GM18861 (cell line): ENCODE results near the gene MMP24.

Experiments
- ATAC-seq: cut with Tn5 transposase; IDR thresholded peaks from one replicate; pipeline ENCODE4 v1.9.1; 2021; ENCODE audit not compliant: unreplicated experiment

Gene MMP24

DNA sequence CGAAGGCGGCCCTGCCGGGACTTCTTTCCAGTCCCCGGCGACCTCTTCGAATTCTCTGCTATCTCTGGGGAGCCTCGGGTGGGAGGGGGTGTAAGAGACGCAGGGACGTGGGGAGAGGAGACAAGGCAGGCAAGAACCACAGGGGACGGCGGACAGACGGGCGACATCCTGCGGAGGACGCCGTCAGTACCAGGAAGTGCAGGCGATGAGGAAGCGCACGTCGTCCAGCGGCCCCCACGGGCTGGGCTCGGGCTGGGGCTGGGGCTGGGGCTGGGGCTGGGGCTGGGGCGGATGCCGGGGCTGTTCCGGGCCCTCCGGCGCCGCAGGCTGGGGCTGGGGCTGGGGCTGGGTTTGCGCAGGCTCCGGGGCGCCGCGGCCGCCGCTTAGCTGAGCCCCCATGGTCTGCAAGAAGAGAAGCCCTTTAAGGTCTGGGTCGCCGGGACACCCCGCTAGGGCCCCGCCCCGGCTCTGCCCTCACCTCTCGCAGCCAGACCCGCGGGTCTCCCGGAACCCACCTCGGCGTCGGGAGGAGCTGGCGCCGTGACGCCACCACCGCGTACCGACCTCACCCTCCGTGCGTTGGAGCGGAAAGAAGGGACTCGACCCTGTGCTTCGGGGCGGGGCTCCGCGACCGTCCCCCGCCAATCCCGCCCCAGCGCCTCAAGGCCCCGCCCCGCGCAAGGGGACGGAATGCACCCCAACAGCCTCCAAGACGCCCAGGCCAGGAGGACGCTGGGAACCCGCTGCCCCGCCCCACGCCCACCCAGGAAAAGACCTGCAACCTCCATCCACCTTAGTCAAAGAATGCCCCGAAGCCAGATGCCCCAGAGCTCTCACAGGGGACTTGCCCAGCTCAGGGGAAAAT lies 51.3 kb downstream of the MMP24 start, which contains the start of gene MMP24OS:
Gene MMP24OS, minus strand, starts transcription at position 592 of the 865 bp plus-strand sequence. Its CDS starts 193 bp downstream, at position 399.
- ATAC-seq = peak; percentile 75

DNA sequence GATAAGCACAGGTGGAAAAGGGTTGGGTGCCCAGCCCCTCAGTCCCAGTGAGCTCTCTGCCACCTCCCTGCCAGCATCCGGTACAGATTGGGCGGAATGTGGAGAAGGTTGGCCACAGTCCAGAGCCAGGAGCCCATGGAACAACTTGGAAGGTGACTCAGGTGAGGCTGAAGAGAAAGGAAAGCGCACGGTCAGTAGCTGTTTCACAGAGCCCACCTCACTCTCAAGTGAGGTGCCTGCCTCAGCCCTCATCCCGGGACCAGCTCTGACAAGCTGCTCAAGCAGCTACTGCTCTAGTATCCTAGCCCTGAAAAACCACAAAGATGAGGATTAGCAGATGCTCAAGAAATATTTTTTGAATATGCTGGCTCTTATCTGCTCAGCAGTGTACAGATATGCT lies 52.5 kb downstream of the MMP24 start:
- no peak for ATAC-seq

GRCh38 chr20:35279533-35280174 lies 53.2 kb downstream of the MMP24 start:
- no peak for ATAC-seq

DNA sequence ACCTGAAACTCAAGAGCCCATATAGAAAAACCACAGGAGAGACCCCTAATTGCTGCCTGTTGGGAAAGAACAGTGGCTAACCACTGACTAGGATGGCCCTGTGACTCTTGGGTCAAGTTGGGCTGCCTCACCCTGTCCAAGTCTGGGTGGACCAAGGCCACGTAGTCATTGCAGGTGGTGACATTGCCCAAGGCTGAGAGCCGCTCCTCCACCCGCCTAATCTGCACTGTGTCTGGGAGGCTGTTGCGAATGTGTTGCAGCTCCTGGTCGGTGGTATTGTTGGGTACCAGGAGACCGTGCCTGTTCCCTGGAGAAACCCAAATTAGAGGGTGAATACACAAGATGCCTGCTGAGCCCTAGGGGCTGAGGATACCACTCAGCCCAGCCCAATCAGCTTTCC lies 54.0 kb downstream of the MMP24 start:
- ATAC-seq = no peak

DNA sequence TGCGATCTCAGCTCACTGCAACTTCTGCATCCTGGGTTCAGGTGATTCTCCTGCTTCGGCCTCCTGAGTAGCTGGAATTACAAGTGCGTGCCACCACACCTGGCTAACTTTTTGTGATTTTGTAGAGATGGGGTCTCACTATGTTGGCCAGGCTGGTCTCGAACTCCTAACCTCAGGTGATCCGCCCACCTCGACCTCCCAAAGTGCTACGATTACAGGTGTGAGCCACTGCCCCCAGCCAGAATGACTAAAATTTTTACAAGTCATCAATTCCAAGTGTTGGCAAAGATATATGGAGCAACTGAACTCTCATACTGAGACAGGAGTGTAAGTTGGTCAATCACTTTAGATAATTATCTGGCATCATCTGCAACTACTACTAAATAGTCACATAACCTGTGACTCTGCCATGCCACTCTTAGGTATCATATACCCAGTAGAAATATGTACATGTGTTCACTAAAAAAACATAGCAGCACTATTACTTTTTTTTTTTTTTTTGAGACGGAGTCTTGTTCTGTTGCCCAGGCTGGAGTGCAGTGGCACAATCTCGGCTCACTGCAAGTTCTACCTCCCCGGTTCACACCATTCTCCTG lies 55.1 kb downstream of the MMP24 start:
- ATAC-seq = no peak

DNA sequence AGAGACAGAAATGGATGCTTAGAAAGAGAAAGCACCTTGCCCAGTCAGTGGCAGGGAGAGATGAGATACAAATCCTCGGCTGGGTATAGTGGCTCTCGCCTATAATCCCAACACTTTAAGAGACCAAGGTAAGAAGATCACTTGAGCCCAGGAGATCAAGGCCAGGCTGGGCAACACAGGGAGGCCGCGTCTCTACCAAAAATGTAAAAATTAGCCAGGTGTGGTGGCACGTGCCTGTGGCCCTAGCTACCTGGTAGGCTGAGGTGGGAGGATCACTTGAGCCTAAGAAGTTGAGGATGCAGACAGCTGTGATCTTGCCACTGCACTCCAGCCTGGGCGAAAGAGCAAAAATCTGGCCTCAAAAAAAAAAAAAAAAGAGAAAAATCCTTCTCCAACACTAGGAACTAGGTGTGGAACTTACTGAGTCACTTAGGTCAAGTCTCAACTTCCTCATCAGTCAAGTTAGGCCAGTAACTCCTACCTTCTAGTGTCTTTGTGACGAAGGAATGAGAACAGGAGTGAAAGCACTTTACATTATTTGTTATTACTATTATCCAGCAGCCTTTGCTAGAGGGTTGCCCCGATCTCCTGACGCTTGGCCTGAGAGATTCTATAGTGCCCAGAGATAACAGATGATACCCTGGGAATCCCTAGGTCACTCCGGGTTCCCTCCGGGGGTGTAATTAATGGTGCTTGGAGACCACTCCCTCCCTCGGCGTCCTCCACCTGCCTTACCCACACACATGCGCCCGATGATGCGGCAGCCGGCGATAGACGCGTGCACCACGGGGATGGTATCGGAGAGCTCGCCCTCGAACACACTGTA lies 57.2 kb downstream of the MMP24 start:
- ATAC-seq = no peak

GRCh38 chr20:35284267-35284991 lies 57.9 kb downstream of the MMP24 start, which contains the start of gene EIF6:
EIF6 (minus strand) TSS chr20:35284772; CDS start chr20:35284487, 285 bp downstream.
- ATAC-seq = peak; percentile 55

DNA sequence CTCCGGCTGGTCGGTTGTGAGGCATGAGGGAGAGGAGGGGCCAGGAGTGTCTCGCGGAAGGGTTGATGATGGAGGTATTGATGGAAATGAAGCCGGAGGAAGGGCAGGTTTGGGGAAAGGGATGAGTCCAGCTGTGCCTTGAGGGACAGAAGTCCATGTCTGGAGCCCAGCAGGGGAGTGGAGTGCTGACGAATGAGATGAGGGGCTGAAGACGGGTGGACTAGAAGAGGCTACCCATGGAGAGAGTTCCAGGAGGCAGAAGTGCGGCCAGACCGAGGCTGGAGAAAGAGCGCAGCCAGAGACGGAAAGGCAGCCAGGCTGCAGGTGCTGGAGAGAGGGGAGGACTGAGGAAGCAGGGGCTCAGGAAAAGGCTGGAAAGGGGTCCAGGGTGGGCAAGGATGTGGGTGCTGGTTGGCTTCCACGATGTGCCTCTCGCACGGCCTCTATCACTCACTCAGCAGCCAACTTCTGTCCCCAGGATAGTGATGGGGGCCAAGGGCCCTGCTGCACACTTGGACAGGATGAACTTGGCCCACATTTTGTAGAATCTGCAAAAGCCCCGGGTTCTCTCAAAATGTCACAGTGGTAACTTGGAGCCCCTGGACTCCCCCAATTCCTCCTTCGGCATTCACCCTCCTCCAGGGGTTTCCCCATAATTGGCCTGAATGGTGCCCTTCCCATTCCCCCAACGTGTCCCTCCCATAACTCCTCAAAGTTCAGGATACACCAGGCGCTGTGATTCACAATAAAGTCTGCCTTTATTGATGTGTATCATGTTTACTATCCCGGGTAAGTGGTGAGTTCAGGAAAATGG lies 58.7 kb downstream of the MMP24 start:
- no peak for ATAC-seq

- no peak for ATAC-seq
Observed at GRCh38 chr20:35285806-35286076, 59.3 kb downstream of the MMP24 start.

DNA sequence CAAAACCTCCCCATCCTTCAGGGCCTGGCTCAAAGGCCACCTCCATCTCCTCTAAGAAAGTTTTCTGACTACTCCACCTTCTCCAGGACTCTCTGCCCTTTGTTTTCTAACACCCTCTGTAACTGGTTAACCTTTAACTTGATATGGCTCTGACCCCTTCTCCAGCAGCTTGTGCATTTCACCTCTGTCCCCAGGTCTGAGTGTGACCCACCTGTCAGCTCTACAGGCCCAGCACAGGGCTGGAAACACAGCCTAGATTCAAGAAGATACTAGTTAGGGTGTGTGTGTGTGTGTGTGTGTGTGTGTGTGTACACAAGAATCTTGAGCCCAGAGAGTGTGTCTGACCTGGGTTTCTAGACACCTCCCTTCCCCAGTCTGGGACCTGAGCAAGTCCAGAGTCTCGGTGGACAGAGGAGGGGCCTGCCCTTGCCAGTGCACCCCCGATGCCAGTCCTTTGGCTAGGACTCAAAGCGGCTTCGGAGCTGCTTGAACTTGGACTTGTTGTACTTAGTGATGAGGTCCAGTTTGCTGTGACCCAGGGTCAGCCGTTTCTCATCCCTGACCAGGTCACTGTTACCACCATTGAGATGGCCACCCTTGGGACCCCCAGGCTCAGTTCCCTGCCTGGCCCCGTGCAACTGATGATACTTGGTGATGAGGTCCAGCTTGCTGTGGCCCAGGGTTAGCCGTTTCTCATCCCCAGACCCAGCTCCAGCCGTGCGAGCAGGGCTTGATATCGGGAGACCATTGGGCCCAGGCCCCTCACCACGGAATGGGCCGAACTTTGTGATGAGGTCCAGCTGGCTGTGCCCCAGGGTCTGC lies 59.8 kb downstream of the MMP24 start:
- ATAC-seq = no peak

- no peak for ATAC-seq
Observed at GRCh38 chr20:35286899-35287508, 60.5 kb downstream of the MMP24 start.

DNA sequence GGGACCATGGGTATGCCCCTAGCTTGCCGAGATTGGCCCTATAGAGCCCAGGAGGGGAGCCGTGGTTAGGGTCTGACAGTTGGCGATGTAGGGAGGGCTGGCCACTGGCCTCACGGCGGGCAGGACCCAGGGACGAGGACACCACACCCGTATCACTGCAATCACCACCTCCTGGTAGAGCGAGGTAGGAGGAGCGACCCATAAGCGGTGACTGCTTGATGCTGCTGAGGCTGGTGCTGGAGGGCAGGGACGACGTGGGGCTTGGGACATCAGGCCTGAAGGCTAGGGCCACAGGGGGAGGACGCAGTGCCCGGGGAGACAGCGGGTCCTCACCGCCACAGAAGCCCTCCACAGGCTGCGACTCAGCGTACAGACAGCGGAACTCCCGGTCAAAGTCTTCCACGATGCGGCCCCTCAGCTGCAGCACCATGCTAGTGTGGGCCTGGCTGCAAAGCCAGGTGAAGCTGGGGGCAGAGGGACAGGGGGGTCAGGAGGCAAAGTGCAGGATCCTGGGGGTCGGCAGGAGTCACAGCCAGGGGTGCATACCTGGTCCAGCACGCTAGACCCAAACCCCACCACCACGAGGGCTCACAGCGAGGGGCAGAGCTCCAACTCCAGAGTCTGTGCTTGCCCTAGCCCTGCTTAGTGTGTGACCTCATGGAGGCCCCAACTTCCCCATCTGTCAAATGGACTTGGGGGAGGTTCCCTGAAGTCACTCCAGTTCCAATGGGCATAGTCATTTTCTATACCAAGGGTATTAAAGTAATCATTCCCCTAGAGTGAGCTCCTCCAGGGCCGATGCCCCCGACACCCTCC lies 61.2 kb downstream of the MMP24 start:
- no peak for ATAC-seq

DNA sequence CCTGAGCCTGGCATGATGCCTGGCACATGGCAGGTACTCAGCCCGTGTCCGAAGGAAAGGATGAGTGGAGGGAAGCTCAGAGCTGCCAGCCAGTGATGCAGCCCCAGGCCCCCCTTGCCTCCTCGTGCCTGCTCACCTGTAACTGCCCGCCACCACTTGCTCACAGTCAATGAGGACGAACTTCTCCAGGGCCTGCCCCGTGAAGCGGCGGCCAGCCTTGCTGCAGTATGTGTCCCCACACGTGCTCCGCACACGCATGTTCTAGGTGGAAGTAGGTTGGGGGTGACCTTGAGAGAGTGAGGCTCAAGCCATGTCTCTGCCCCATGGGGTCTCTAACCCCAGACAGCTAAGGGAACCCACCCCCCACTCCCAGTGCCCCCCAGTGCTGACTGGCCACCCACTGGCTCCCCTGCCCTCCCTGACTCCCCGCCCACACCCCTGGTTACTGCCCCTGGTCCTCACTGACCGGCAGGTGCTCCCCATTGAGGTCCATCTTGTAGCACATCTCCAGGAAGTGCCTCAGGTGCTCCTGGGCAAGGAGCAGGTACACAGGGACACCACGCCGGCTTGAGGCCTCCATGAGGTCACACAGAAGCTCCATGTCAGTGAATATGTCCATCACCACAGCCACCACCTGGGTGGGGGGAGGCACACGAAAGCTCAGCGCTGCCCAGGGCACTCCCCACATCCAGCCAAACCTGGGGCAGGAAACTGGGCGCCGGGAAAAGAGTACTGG lies 62.0 kb downstream of the MMP24 start:
- no peak for ATAC-seq

GRCh38 chr20:35290186-35290886 lies 63.8 kb downstream of the MMP24 start:
- ATAC-seq = no peak

- no peak for ATAC-seq
Observed at GRCh38 chr20:35290887-35291417, 64.5 kb downstream of the MMP24 start.
